GM19395 (cell line): ENCODE results near the gene POU6F2.

ENCODE experiments used
- ATAC-seq: cut with Tn5 transposase; IDR thresholded peaks from one replicate; pipeline ENCODE4 v1.9.1; 2021; ENCODE audit warnings: mild to moderate bottlenecking, moderate library complexity; ENCODE audit not compliant: unreplicated experiment

The POU6F2 gene

DNA sequence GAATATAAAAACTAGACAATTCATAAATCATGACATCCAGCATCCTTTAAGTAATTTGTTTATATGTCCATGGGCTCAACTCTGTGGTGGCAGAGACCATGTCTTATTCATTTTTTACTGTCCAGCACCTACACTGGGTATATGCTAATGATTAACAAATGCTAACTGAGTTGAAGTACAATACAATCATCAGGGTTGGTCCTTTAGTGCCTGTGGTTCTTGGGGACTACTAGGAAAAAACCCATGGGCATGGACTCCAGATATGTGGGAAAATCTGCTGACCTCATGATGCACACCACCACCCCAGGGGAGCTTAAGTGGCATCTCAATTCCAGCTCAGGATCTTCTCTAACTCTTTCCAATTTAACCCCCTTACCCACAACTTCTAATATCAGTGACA lies 503.2 kb downstream of the POU6F2 start:
- no peak for ATAC-seq

DNA sequence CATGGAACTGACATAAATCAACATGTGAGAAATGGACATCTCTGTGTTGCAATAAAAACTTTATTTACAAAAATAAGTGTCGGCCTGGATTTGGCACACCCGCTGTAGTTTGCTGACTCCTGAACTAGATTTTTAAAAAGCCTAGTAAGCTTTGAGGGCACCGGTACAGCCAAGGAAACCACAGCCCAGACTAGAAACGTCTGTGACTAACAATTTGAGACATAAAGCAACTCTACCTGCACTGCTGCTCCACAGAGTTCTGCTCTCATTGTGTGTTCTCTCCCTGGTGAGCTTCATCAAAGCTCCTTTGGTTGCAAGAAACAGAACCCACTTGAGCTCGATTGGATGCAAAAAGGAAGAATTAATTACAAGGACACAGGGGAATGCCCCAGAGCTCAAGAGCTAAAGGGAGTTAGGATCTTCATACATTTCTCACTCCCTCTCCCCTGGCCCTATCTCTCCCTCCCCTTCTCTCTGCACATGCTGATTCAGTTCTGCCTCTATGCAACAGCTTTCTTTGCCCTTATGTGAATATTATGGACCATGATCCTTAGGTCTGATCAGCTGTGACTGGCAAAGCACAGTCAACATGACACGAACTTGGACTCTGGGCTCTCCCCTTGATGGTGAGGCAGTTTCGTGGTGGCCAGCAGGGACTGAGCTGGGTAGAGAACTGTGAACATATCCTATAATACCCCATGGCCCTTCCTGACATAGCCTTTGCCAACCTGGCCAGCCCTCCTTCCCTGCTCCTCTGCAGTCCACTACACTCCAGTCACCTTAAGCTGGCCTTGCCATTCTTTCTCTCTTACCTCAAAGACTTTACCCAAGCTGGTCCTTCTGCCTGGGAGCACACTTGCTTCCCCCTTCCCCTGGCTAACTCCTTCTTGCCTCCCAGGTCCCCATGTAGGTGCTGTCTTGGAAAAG lies 511.0 kb downstream of the POU6F2 start:
- no peak for ATAC-seq

GRCh38 chr7:39490296-39490695 lies 512.6 kb downstream of the POU6F2 start:
- no peak for ATAC-seq

DNA sequence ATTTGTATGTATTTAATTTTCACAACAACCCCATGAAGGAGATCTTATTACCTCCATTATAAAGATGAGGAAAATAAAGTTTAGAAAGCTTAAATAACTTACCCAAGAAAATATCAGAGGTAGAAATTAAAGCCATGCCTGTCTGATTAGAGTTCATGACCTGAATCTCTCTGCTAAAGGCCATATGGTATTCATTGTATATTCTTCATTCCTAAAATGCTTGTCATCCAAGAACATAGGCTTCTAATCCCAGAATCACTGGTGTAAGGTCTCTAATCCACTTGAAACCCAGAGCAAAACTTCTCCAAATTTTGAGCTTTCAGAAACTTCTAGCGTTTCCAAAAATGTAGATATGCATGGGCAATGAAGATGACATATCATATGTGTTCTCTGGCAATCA lies 516.2 kb downstream of the POU6F2 start:
- ATAC-seq, result no peak

- ATAC-seq, result no peak
Observed at GRCh38 chr7:39501358-39501757, 523.6 kb downstream of the POU6F2 start.

GRCh38 chr7:39504963-39505362 lies 527.3 kb downstream of the POU6F2 start:
- ATAC-seq, result no peak

GRCh38 chr7:39507866-39508551 lies 530.3 kb downstream of the POU6F2 start:
- ATAC-seq, result peak; percentile 83

DNA sequence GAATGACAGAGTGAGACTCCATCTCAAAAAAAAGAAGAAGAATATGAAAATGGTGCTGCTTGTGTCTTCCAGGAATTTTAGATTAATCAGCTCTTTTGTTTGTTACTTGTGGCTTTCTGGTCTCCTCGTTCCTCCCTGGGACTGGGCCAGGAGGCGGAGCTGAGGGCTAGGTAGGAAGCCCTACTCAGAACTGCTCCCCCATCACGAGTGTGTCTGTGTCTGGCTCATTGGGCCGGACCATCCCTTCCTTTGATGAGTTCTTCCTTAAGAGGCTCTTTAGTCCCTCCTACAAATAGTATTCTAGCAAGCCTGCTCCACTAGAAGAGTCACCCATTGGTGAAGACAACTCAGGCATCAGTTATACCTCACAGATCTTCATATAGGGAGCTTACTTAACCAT lies 531.7 kb downstream of the POU6F2 start:
- ATAC-seq, result no peak

- no peak for ATAC-seq
Observed at GRCh38 chr7:39509912-39510311, 532.2 kb downstream of the POU6F2 start.

DNA sequence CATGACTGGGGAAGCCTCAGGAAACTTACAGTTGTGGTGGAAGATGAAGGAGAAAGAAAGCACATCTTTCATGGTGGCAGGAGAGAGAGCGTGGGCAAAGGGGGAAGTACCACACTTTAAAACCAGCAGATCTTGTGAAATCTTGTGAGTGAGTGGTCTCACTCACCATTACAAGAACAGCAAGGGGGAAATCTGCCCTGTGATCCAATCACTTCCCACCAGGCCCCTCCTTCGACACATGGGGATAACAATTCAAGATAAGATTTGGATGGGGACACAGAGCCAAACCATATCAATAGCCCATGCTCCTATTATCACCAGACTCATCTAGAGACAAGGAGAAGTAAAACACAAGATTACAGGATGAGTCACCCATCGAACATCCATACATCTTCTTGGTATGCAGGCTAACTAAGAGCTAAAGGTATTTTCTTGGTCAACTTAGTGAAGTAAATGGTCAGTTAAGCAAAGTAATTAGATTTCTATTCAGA lies 533.2 kb downstream of the POU6F2 start:
- no peak for ATAC-seq

DNA sequence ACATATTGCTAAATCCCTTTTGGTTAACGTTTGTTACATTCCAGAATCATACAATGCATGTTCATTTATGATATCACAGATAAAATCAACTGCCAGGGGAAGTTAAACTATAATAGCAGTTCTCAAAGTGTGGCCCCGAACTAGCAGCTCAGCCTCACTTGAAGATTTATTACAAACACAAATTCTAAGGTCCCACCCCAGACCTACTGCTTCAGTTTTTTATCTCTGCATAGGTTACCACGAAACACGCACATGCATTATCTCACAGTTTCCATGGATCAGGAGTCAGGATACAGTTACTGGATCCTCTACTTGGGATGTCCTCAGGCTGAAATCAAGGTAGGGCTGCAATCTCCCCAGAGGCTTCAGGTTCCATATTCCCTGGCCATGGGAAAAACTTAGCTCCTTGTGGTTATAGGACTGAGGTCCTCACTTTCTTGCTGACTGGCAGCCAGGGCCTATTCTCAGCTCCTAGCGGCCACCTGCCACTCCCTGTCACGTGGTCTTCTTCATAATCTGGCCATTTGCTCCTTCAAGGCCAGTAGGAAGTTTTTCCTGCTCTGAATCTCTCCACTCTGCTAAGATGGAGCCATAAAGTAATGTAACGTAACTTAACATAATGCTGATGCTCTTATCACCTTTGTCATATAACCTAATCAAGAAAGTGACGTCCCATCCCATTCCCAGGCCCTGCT lies 538.0 kb downstream of the POU6F2 start:
- ATAC-seq, result no peak

- no peak for ATAC-seq
Observed at GRCh38 chr7:39516498-39516897, 538.8 kb downstream of the POU6F2 start.

DNA sequence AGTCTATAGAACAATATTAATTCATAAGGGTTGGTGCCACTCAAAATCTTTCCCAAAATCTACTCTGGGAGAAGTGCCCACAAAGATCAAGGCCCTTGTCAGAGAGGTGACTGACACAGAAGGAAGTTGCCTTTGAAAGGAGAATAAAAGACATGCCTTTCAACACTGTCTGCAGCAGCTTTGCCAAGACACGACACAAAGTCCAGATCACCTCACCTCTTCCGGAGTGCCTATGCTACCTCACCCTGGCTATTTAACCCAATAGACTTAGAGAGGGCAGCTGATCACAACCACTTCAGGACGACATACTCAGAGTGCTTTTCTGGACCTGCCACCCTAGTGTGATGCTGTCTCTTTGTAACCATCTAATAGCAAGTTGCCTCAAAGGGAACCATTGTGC lies 539.5 kb downstream of the POU6F2 start:
- no peak for ATAC-seq
